Left ventricle myocardium inferior (tissue), 1 donor: ENCODE measurements around the gene MYH11. TPM values are rescaled to one million over a fixed set of nuclear protein-coding genes. Genes with fewer than 3 reads are reported as not detected.
A peak's percentile ranks its signal among the peaks of the same experiment; 100 is the strongest.

Source experiments
- DNase-seq: peaks from one replicate; pipeline ENCODE4 v3.0.0-alpha.2; 2020
- H3K27ac ChIP-seq: fragments of 200-600 bp; replicated peaks from 2 replicates; pipeline ENCODE4 v1.8.0; 2021
- H3K27me3 ChIP-seq: fragments of 200-600 bp; 2 replicates; pipeline ENCODE4 v1.8.0; 2021; ENCODE audit warnings: low read depth
- H3K36me3 ChIP-seq: fragments of 200-600 bp; 2 replicates; pipeline ENCODE4 v1.8.0; 2021
- H3K4me1 ChIP-seq: fragments of 200-600 bp; 2 replicates; pipeline ENCODE4 v1.8.0; 2021
- H3K4me3 ChIP-seq: fragments of 200-600 bp; 2 replicates; pipeline ENCODE4 v1.8.0; 2021; ENCODE audit warnings: mild to moderate bottlenecking, moderate library complexity
- H3K9me3 ChIP-seq: fragments of 200-600 bp; replicated peaks from 2 replicates; pipeline ENCODE4 v1.8.0; 2021
- CTCF ChIP-seq: fragments of 200-600 bp; IDR thresholded peaks from 2 replicates; pipeline ENCODE4 v1.8.0; 2021; ENCODE audit warnings: antibody characterized with exemption, mild to moderate bottlenecking, borderline replicate concordance
- intact Hi-C: fragments of 100-400 bp; cut with micrococcal nuclease; formaldehyde crosslinking; loops from one replicate; pipeline ENCODE4 v1.11.0; 2022
- long read RNA-seq: library from polyadenylated mRNA; unstranded; transcript quantifications from one replicate; pipeline ENCODE4 v2.0.0, GENCODE V29; 2021
- total RNA-seq: library from RNA; stranded (reverse); fragmentation: NEBNext Ultra II Directional; extraction: Animal tissue kit (Norgen Biotek cat#: 25700); gene quantifications from one replicate; pipeline ENCODE4 v1.2.1, GENCODE V29; 2021
- donor health status: DM: no; HTN: yes; CAD: no; lungs with severe emphysema.

The MYH11 gene
- 15.6 TPM for total RNA-seq
- long read RNA-seq, full-length matches to known transcripts = 15 of 36 reads
- long read RNA-seq, partial matches to known transcripts = 9 of 36 reads
- long read RNA-seq, other reads (novel, unspliced or antisense) = 12 of 36 reads

DNA sequence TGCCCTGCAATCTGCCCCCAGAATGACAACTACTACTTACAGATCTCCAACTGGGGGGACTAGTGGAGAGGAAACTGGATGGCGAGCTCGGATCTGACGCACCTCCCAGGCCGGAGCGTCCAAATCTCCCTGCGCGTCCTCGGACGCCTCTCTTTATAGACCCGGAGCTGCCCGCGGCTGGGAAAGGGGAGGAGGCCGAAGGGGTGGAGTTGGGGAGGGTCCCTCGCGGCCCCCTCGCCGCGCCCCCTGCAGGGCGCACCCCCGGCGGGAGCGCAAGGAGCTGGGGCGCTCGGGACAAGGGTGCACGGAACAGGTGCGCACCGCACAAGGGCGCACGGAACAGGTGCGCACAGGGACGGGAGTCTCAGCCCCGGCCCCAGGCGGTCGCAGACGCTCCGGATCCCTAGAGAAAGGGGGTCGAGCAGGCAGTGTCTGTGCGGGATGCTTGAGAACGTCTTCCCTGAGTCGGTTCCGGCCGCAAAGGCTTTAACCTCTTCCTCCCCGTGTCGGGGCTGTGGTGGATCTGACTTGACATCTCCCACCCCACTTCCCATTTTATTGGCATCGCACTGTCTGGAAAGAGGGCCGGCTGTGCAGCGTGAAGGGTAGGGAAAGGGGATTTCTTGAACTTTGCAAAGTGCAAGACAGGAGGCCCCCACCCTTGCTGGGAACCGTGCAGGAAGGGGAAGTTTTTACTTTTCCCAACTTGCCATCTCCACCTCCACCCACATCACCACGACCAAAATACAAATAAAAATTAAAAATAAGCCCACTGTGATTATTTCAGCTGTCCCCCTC, at the start of gene MYH11:
Gene MYH11 (minus strand): TSS at position 128 of the 798 bp plus-strand sequence. CDS start 18,776 bp downstream, outside the sequence.
- Histone ChIP-seq H3K27ac (peak within 1 kb of the TSS; percentile 66), H3K4me3 (peak within 1 kb of the TSS; percentile 62), H3K27me3 (peaks cover 59% of the 10 kb centered on the region), H3K4me1 (peaks cover 17% of the 10 kb centered on the region), H3K9me3 (no peaks in the 10 kb centered on the region), H3K36me3 (no peaks in the 10 kb centered on the region)
- DNase-seq = no peak
- TF ChIP-seq CTCF = no peak
- intact Hi-C loops = no loop called here

- Histone ChIP-seq H3K4me1 (no peaks in the 10 kb centered on the region), H3K27ac (no peak overlapping the region), H3K9me3 (peaks cover 10% of the 10 kb centered on the region), H3K27me3 (no peaks in the 10 kb centered on the region), H3K36me3 (no peaks in the 10 kb centered on the region), H3K4me3 (no peak overlapping the region)
- intact Hi-C loops = no loop called here
- no peak for DNase-seq
- no peak for TF ChIP-seq CTCF
These were observed 49.6 kb upstream of the MYH11 start for GRCh38 chr16:15906439-15906838.

GRCh38 chr16:15903960-15904359, 47.1 kb upstream of the MYH11 start:
- no peak for DNase-seq
- Histone ChIP-seq H3K4me3 (no peak overlapping the region), H3K4me1 (no peaks in the 10 kb centered on the region), H3K9me3 (peaks cover 10% of the 10 kb centered on the region), H3K27ac (no peak overlapping the region), H3K36me3 (no peaks in the 10 kb centered on the region), H3K27me3 (no peaks in the 10 kb centered on the region)
- no peak for TF ChIP-seq CTCF
- intact Hi-C loops = no loop called here

- no peaks in the 10 kb centered on the region for H3K4me1 ChIP-seq
- H3K36me3 ChIP-seq = no peaks in the 10 kb centered on the region
- no peak overlapping the region for H3K27ac ChIP-seq
- H3K27me3 ChIP-seq = no peaks in the 10 kb centered on the region
- no peak for DNase-seq
- intact Hi-C loops = no loop called here
- peaks cover under 1% of the 10 kb centered on the region for H3K9me3 ChIP-seq
- no peak for TF ChIP-seq CTCF
- no peak overlapping the region for H3K4me3 ChIP-seq
These were observed 44.2 kb upstream of the MYH11 start for GRCh38 chr16:15900901-15901500.

- no peaks in the 10 kb centered on the region for H3K4me1 ChIP-seq
- no peaks in the 10 kb centered on the region for H3K36me3 ChIP-seq
- no peak for DNase-seq
- TF ChIP-seq CTCF = no peak
- no peak overlapping the region for H3K4me3 ChIP-seq
- no peaks in the 10 kb centered on the region for H3K9me3 ChIP-seq
- intact Hi-C loops = no loop called here
- H3K27me3 ChIP-seq = no peaks in the 10 kb centered on the region
- H3K27ac ChIP-seq = no peak overlapping the region
These were observed 43.5 kb upstream of the MYH11 start for GRCh38 chr16:15900357-15900756.
